Endometrial microvascular endothelial cells (primary cell): Measurements from ENCODE around the gene SIN3A. TPM values are rescaled to one million over a fixed set of nuclear protein-coding genes. Genes with fewer than 3 reads are reported as not detected.
"Not testable (repeated sequence)": the region's sequence is repeated elsewhere in the genome, so short reads cannot be mapped to it uniquely, and the experiment has no call there.

ENCODE experiments used
- in situ Hi-C: cut with HindIII; loops from 2 replicates; pipeline ENCODE4 v1.10.0; 2017; ENCODE audit warnings: low sequenced_read_pairs, low pct_unique_long_range_greater_than_20kb; ENCODE audit errors: inconsistent ontology term
- total RNA-seq: library from RNA; depleted of rRNA; stranded (reverse); fragments of >200 nt; gene quantifications from one replicate; pipeline ENCODE4 v1.2.3, GENCODE V29; 2015; ENCODE audit errors: inconsistent ontology term

Gene SIN3A
- total RNA-seq, 1 donor from 2014 or later: 21.0 TPM

DNA sequence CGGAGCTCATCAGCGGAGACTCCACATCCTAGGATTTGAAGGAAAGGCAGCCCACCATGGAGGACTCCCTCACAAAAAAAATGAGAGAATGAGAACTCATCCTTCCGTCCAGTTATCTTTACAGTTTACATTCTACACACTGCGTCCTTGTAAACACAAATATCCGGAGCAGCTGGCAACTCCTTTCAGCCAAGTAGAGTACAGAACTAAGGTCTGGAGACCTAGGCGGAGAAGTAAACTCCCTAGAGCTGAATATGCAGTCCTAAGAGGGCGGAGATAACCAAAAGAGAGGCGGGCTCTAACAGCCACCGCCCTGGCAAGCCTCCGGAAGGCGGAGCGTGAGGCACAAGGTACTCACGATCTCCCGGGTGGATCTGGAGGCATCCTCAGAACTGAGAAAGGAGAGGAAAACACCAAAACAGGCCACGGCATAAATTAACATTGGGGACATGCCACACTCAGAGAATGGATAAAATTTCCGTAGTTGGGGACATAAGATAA, 924 bp upstream of the SIN3A start:
- in situ Hi-C loops: no loop called here

DNA sequence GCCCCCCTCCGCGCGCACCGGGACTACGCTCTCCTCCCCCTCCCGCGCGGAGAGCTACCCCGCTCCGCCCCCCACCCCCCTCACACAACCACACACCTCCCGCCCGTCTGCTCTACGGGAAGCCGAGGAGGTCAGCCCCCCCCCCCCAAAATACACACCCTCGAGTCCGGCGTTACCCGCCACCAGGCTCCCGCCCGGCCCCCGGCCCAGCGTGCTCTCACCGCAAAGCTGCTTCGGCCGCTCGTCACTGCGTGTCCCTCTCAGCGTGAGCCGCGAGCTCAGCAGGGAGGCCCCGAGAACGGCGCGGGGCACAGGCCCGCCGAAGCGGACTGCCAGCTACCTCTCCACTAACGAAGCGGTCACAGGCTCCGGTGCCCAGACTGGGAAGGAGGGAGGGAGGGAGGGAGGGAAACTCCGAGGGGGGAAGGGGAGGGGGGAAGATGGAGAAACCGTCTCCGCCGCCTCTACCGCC, 252 bp downstream of the SIN3A start:
- in situ Hi-C loops: no loop called here

DNA sequence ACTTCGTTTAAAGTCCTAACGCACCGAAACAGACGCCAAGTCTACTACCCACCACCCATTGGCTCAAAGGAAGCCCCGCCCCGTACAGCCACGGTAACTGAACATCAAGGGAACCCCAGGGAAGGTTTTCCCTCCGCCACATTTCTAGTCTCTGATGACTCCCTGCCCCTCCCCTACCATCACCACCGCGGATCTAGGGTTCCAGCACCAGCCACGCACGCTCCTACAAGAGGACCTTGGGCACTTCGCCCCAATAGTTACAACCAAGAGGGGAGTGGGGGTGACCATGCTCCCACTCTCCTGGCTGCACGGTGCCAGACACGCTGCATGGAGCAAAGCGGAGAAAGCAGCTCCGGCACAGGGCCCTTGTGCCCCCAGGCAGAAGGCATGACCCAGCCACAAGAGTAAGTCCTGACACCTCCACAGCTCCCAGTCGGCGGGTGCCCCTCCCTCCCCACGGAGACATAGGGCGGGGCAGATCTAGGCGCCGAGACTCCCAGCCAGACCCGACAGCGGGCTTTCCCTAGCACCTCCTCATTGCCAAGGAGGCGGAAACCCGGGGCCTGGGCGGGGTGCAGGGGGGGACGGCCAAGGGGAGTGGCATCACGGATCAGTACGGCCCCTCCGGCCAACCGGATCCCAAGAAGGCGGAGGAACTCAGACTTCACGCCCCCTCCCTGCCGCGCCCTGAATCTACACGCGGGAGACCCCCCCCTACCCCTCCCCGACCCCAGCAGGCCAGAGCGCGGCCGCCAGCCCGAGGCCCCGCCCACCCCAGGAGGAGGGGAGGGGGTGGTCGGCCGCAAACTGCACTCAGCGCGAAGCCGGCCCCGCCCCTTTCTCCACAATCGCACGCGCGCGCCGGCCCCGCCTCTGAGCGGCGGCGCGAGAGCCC, 936 bp downstream of the SIN3A start:
- in situ Hi-C loops: no loop called here

DNA sequence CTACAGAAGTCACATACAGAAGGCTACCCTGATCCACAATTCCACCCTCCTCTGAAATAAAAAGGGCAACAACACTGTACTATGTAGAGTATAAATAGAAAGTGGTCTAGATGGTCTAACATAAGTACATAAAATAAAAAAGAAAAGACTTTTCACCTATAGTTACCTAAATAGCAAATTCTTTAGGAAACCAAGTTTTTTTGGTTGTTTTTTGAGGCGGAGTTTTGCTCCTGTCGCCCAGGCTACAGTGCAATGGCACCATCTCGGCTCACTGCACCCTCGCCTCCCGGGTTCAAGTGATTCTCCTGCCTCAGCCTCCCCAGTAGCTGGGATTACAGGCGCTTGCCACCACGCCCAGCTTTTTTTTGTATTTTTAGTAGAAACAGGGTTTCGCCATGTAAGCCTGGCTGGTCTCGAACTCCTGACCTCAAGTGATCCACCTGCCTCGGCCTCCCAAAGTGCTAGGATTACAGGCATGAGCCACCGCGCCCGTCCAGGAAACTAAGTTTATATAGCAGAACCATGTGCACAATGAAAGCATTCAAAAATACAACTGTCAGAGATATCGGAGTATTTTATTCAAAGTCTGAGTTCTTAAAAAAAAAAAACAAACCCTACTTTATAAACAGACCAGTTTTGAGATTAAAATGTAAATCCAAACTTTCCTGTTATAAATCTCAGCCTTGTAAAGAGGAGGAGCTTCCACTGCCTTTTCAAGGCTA, 1.7 kb downstream of the SIN3A start:
- in situ Hi-C loops: no loop called here

GRCh38 chr15:75448171-75448570, 3.3 kb downstream of the SIN3A start:
- in situ Hi-C loops: not testable (repeated sequence)

DNA sequence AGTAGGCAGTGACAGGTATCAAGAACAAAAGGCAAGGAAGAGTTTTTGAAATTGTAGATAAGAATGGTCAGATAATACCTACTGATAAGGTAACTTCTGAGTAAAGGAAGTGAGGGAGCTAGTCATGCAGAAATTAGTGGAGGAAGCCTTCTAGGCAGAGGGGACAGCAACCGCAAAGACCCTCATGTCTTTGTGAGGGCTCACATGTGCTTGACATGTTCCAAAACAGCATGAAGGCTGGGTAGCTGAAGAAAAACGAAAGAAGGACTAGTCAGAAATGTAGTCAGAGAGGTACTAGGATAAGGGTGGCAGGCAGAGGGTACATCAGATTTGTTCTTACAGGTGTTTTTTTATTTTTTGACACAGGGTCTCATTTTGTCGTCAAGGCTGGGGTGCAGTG, 5.3 kb downstream of the SIN3A start:
- in situ Hi-C loops: no loop called here

GRCh38 chr15:75445324-75445723, 6.2 kb downstream of the SIN3A start:
- in situ Hi-C loops: not testable (repeated sequence)

DNA sequence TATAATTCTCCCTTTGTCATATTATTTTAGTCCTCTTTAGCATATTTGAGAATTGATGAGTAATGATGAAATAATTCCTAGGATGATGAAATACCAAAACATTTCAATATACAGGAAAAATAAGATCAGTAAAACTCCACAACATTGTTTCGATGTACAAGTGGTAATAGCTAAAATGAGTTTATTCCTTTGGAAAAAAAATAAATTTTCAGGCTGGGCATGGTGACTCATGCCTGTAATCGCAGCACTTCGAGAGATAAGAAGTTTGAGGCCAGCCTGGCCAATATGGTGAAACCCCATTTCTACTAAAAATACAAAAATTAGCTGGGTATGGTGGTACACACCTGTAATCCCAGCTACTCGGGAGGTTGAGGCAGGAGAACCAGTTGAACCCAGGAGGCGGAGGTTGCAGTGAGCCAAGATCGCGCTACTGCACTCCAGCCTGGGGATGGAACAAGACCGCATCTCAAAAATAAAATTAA, 7.5 kb downstream of the SIN3A start:
- in situ Hi-C loops: not testable (repeated sequence)

GRCh38 chr15:75437721-75438120, 13.8 kb downstream of the SIN3A start:
- in situ Hi-C loops: no loop called here

DNA sequence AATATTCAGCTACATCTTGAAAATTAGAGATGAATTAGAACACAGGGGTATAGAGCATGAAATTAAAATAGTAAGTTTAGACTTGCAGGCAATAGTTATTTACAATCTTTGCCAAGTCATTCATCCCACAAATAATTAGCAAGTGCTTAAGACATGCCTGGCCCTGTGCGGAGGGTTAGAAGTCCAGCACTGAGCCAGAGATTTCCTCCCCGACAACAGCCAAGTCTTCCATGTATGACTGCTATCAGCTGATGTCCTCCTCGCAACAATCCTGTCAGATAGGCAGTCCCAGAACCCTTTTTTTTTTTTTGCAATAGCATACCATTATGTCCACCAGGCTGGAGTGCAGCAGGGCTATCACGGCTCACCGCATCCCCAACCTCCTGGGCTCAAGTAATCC, 14.6 kb downstream of the SIN3A start:
- in situ Hi-C loops: no loop called here

DNA sequence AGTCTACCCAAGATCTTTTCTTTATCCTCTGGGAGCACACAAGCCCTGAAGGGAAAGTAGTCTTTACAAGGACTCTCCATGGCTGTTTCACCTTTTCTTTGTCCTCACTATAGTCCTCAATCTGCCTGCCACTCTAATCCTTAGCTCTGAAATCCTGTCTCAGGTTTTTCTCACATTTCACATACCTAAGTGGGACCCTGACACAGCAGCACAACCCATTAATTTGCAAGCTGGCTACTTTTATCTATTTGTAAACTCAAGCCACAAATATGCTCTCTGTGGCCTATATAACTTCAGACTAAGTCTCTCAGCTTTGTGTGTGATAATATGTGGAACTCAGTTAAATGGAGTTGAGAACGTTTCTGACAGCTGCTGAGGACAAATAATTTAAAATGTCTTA, 19.8 kb downstream of the SIN3A start:
- in situ Hi-C loops: no loop called here

- in situ Hi-C loops: no loop called here
Observed at GRCh38 chr15:75431270-75431669, 20.2 kb downstream of the SIN3A start.

- in situ Hi-C loops: no loop called here
Observed at GRCh38 chr15:75430259-75430658, 21.2 kb downstream of the SIN3A start.

- in situ Hi-C loops: no loop called here
Observed at GRCh38 chr15:75428152-75428551, 23.3 kb downstream of the SIN3A start.

DNA sequence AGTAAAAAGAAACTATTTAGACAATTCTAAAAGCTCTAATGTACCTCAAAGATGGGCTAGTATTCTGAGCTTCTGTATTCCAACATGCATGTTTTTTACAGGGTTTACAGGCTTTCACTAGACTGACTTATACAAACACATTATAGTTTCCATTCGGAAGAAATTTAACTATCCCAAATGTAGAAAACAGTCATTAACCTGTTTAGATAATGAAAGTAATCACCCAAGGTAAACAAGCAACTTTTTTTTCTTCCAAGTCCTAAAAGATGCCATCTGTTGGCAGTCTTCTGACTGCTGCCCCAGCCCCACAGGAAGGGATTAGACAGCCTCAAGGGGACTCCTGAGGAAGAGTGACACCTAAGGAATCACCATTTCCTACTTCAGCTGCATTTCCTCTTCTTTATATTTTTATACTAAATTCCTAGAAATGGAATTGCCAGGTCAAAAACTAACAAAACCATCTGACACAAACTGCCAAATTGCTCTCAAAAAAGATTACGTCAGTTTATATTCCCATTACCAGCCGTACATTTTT, 25.5 kb downstream of the SIN3A start:
- in situ Hi-C loops: no loop called here

DNA sequence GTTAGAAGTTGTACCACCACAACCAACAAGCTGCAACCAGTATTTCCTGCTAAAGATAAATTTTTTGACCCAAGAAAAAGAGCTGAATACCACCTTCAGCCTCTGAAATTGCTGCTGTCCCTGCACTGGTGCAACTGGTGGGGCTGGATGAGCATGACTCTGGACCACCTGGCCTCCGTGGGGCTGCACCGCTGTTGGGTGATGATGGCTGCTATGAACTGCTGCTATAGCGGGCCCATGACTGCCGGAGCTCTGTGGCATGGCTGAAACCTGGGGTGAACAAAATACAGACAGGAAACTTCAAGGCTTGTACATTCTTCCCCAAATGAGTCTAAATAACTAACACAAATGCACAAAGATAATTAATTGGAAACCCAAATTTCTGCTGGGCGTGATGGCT, 28.9 kb downstream of the SIN3A start:
- in situ Hi-C loops: no loop called here

DNA sequence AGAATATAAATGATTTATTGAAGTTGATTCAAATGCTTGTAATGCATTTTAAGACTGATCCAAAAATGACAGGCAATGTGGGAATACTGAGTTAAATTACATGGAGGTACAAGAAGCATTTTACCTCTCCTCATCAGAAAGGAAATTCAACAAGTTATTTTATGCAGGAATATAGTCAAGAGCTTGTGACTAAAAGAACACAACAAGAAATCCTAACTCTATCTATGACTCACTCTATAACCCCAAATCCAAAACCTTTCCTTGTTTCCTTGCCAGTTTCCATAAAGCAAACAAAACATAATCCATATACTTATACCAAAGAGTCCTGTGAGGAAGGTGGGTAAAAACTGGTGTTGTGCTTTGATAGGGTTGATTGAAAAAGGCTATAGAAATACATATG, 30.8 kb downstream of the SIN3A start:
- in situ Hi-C loops: no loop called here

DNA sequence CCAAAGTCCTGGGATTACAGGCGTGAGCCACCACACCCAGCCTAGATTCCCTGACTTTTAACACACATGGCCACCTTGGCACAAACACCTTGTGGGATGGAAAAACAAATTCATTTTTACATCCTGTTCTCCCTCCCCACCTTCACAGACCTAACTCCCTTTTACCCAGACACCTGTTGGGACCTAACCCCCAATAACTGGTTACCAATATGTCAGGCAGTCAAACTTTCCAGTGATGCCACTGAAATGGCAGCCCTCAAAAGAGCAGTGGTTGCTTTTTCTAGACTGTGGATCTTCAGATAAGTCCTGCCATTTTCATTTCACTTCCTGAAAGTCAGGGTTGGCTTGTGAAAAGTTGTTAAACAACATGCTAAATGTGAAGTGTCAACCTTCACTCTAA, 34.9 kb downstream of the SIN3A start:
- in situ Hi-C loops: no loop called here

GRCh38 chr15:75410196-75410595, 41.3 kb downstream of the SIN3A start:
- in situ Hi-C loops: no loop called here

DNA sequence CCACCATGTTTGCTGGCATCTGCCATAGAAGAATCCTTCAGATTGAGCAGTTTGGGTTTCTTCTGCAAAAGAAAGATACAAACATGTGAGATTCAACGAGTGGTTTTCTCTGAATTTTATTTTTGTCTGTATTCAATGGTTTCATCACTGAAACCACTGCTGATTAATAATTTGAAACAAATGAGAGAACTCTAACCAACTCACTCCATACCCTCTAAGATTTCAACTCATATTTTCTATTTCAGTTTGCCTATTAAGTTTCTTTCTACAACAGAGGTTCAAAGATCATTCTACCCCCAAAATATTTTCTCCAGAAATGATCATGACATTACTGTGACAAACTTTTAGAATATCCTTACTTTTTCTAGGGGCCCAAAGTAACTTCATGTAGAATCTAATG, 44.4 kb downstream of the SIN3A start:
- in situ Hi-C loops: no loop called here
